ENCODE measurements around the gene TUBG2.

DNA sequence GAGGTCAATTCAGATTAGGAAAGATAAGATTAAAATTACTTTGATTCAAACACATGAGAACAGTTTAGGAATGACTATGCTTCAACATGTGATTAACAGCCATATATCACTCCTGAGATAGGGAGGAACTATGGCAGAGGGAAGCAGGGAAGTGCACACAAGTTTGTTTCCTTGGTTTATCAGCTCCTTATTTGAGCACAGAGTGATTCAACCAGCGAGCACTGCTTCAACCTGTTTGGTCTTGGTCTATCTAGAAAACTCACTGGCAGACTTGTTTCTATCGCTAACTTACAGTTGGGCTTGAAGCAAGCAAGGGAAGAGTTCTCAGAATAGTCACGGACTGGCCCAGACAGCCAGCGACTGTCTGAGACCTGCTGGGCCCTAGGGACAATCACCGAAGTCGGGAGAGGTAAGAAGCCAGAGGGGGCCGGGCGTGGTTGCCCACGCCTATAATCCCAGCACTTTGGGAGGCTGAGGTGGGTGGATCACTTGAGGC, 26.1 kb upstream of the TUBG2 start:
- TF ChIP-seq, protein P1, sequence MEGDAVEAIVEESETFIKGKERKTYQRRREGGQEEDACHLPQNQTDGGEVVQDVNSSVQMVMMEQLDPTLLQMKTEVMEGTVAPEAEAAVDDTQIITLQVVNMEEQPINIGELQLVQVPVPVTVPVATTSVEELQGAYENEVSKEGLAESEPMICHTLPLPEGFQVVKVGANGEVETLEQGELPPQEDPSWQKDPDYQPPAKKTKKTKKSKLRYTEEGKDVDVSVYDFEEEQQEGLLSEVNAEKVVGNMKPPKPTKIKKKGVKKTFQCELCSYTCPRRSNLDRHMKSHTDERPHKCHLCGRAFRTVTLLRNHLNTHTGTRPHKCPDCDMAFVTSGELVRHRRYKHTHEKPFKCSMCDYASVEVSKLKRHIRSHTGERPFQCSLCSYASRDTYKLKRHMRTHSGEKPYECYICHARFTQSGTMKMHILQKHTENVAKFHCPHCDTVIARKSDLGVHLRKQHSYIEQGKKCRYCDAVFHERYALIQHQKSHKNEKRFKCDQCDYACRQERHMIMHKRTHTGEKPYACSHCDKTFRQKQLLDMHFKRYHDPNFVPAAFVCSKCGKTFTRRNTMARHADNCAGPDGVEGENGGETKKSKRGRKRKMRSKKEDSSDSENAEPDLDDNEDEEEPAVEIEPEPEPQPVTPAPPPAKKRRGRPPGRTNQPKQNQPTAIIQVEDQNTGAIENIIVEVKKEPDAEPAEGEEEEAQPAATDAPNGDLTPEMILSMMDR (IDR thresholded peaks at IDR 0.05; ENCODE audit: control extremely low read depth in 1 of 3, insufficient read depth in 1 of 3, low read depth in 1 of 3, low read length in 3 of 3): no peak
- TF ChIP-seq RFX5 (IDR thresholded peaks at IDR 0.05; ENCODE audit: borderline replicate concordance, low read depth, low read length): no peak
